ENCODE data around the gene HAGHL.

- no peak for TF ChIP-seq POLR2AphosphoS5 (IDR thresholded peaks at IDR 0.05)
- no peak for TF ChIP-seq CTCF (IDR thresholded peaks at IDR 0.05)
These were observed 7.0 kb upstream of the HAGHL start for GRCh38 chr16:719815-720446.
